ENCODE data around the gene PSKH1.

Gene PSKH1

GRCh38 chr16:67976205-67976604, 83.2 kb downstream of the PSKH1 start:
- Histone ChIP-seq H3K27ac (ENCODE audit: low read depth, low read length) (no peak overlapping the region), H3K36me3 (ENCODE audit: control insufficient read depth, insufficient read depth, low read length) (no peaks in the 10 kb centered on the region), H3K4me1 (ENCODE audit: control insufficient read depth, insufficient read depth, low read length) (no peaks in the 10 kb centered on the region), H3K9me3 (ENCODE audit: control insufficient read depth, insufficient read depth, low read length) (no peaks in the 10 kb centered on the region), H3K9ac (ENCODE audit: low read depth, low read length) (no peak overlapping the region), H3K4me3 (ENCODE audit: low read depth, low read length) (no peak overlapping the region), H3K27me3 (ENCODE audit: control insufficient read depth, insufficient read depth, low read length) (no peaks in the 10 kb centered on the region)

GRCh38 chr16:67977005-67977404, 84.0 kb downstream of the PSKH1 start:
- Histone ChIP-seq H3K4me1 (ENCODE audit: control insufficient read depth, insufficient read depth, low read length) (no peaks in the 10 kb centered on the region), H3K9ac (ENCODE audit: low read depth, low read length) (no peak overlapping the region)

GRCh38 chr16:67977469-67978227, 84.6 kb downstream of the PSKH1 start:
- Histone ChIP-seq H3K27ac (ENCODE audit: low read depth, low read length) (no peak overlapping the region), H3K27me3 (ENCODE audit: control insufficient read depth, insufficient read depth, low read length) (no peaks in the 10 kb centered on the region), H3K9ac (ENCODE audit: low read depth, low read length) (no peak overlapping the region), H3K4me3 (ENCODE audit: low read depth, low read length) (no peak overlapping the region), H3K4me1 (ENCODE audit: control insufficient read depth, insufficient read depth, low read length) (no peaks in the 10 kb centered on the region), H3K36me3 (ENCODE audit: control insufficient read depth, insufficient read depth, low read length) (no peaks in the 10 kb centered on the region), H3K9me3 (ENCODE audit: control insufficient read depth, insufficient read depth, low read length) (no peaks in the 10 kb centered on the region)

More at GRCh38 chr16:67977005-67977404, 84.0 kb downstream of the PSKH1 start:
- Histone ChIP-seq H3K36me3 (ENCODE audit: control insufficient read depth, insufficient read depth, low read length) (no peaks in the 10 kb centered on the region), H3K27ac (ENCODE audit: low read depth, low read length) (no peak overlapping the region), H3K4me3 (ENCODE audit: low read depth, low read length) (no peak overlapping the region), H3K27me3 (ENCODE audit: control insufficient read depth, insufficient read depth, low read length) (no peaks in the 10 kb centered on the region), H3K9me3 (ENCODE audit: control insufficient read depth, insufficient read depth, low read length) (no peaks in the 10 kb centered on the region)

Data from HUES48 (cell line).